ENCODE data around the gene LTF. TPM values are rescaled to one million over a fixed set of nuclear protein-coding genes. Genes with fewer than 3 reads are reported as not detected.

The LTF gene
- total RNA-seq, 3 donors from 2014 or later = 1.2 to 1.4 (median 1.2) TPM

DNA sequence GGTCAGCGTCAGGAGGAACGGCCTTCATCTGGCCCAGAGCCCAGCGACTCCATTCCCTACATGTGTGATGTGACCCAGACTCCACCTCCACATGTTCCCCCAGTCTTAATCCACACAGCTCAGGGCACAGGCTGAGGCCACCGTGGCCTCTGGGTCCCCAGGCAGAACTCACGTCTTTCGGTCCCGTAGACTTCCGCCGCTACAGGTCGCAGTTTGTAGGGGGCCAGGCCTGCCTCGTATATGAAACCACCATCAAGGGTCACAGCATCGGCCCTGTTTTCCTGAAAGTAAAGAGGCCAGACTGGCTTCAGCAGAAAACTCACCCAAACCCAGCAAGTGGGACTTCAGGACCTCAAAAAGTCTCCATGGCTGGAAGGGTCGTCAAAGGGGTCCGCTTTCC is 8.6 kb downstream of the LTF start:
- intact Hi-C loops (cut with DNase I, micrococcal nuclease) = no loop called here
- TF ChIP-seq, protein P1, sequence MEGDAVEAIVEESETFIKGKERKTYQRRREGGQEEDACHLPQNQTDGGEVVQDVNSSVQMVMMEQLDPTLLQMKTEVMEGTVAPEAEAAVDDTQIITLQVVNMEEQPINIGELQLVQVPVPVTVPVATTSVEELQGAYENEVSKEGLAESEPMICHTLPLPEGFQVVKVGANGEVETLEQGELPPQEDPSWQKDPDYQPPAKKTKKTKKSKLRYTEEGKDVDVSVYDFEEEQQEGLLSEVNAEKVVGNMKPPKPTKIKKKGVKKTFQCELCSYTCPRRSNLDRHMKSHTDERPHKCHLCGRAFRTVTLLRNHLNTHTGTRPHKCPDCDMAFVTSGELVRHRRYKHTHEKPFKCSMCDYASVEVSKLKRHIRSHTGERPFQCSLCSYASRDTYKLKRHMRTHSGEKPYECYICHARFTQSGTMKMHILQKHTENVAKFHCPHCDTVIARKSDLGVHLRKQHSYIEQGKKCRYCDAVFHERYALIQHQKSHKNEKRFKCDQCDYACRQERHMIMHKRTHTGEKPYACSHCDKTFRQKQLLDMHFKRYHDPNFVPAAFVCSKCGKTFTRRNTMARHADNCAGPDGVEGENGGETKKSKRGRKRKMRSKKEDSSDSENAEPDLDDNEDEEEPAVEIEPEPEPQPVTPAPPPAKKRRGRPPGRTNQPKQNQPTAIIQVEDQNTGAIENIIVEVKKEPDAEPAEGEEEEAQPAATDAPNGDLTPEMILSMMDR (IDR thresholded peaks at IDR 0.05) = no peak
- H3K9me3 ChIP-seq = no peaks in the 10 kb centered on the region
- H3K36me3 ChIP-seq (ENCODE audit: low read depth) = no peaks in the 10 kb centered on the region
- no peaks in the 10 kb centered on the region for H3K4me1 ChIP-seq (ENCODE audit: low read depth)
- DNase-seq (no peak), ATAC-seq (no peak)
- no peak overlapping the region for H3K4me3 ChIP-seq

DNA sequence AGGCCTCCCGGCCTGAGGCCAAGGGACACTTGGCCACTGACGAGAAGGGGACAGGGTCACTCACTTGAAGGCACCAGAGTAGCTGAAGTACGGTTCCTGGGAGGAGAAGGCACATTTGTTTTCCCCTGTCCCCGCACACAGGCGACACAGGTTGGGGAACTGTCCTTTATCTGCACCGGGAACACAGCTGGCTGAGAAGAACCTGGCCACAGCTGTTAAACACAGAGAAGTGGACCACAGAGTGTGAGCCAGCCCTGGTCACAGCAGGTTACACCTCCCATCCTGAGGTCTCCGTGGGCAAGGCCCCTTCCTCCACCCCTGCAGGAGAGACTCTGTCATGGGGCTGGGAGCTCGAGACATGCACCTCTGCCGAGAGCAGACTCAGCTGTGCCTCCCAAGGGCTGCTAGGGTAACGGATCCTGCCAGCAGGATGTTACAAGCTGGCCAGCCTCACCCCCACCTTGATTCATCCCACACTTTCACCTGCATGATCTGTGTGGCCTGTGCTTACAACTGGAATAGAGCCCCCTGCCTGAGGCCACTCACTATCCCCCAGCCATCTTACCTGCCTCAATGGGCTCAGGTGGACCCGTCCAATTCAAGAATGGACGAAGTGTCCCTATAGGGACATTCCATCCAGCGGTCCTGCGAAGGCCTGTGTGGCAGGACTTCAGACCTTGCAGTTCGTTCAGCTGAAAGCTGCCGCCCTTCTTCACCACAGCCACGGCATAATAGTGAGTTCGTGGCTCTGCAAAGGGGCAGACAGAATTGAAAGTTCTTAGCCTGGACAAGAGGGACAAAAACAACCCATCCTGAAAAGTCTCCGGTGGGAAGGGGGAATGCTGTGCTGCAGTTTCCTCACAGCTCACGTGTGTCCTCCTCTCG is 9.2 kb downstream of the LTF start:
- TF ChIP-seq, protein P1 (IDR thresholded peaks at IDR 0.05) = no peak
- ATAC-seq (no peak), DNase-seq (no peak)
- intact Hi-C loops (cut with DNase I, micrococcal nuclease) = no loop called here
- no peaks in the 10 kb centered on the region for H3K36me3 ChIP-seq (ENCODE audit: low read depth)
- H3K9me3 ChIP-seq = no peaks in the 10 kb centered on the region
- no peak overlapping the region for H3K4me3 ChIP-seq
- H3K4me1 ChIP-seq (ENCODE audit: low read depth) = no peaks in the 10 kb centered on the region

DNA sequence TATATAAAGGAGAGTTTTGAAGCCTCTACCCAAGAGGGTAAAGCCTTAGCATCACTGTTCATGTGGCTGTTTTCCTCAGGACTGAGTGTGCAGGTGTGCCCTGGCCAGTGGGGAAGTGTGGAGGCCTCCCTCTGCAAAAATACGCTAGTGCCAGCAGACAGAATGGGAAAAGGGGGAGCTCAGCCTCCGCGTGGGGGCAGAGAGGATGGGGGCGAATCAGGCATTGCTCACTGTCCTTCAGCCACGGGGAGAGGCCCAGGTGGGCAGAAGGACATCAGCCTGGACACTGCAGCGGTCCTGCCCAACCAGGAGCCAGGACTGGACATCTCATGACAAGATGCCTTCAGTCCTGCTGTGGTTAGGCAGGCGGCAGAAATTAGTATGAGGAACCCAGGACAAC is 10.1 kb downstream of the LTF start:
- no peak overlapping the region for H3K4me3 ChIP-seq
- intact Hi-C loops (cut with DNase I, micrococcal nuclease) = no loop called here
- no peaks in the 10 kb centered on the region for H3K36me3 ChIP-seq (ENCODE audit: low read depth)
- TF ChIP-seq, protein P1 (IDR thresholded peaks at IDR 0.05) = no peak
- H3K9me3 ChIP-seq = no peaks in the 10 kb centered on the region
- ATAC-seq (no peak), DNase-seq (no peak)
- H3K4me1 ChIP-seq (ENCODE audit: low read depth) = no peaks in the 10 kb centered on the region

- intact Hi-C loops (cut with DNase I, micrococcal nuclease) = no loop called here
- H3K36me3 ChIP-seq (ENCODE audit: low read depth) = no peaks in the 10 kb centered on the region
- H3K9me3 ChIP-seq = no peaks in the 10 kb centered on the region
- TF ChIP-seq, protein P1 (IDR thresholded peaks at IDR 0.05) = no peak
- H3K4me3 ChIP-seq = no peak overlapping the region
- DNase-seq (no peak), ATAC-seq (no peak)
- no peaks in the 10 kb centered on the region for H3K4me1 ChIP-seq (ENCODE audit: low read depth)
These were observed 10.5 kb downstream of the LTF start for GRCh38 chr3:46454209-46454595.

DNA sequence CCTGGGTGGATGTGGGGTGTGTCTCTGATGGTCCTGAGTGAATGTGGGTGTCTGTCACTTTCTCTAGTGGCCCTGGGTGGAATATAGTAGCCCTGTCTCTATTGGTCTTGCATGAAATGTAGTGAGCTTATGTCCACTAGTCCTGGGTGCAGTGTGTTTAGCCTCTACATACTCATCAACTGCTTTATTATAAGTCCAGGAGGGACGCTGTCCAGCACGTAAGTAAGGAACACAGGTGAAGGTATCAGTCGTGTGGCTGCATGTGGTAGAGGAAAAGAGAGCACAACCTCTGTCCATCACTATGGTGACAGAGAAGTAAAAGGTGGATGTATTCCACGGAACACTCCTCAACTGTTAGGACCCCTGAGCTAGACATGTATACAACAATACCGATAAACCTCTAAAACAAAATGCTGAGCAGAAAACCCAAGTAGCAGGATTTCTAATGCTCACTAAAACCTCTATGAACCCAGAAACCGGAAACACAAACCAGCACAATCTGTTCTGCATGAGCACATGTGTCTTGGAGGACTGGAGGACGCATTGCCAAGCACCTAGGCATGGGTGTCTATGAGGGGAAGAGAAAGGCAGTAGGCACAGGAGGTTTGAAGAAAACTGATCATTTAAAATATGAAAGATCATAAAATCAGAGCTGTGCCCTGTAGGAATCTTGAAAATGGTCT is 11.0 kb downstream of the LTF start:
- no peaks in the 10 kb centered on the region for H3K36me3 ChIP-seq (ENCODE audit: low read depth)
- TF ChIP-seq, protein P1 (IDR thresholded peaks at IDR 0.05) = no peak
- DNase-seq (no peak), ATAC-seq (no peak)
- intact Hi-C loops (cut with DNase I, micrococcal nuclease) = no loop called here
- no peaks in the 10 kb centered on the region for H3K9me3 ChIP-seq
- no peak overlapping the region for H3K4me3 ChIP-seq
- H3K4me1 ChIP-seq (ENCODE audit: low read depth) = no peaks in the 10 kb centered on the region

All from mucosa of descending colon (tissue), 3 donors.